ENCODE measurements around the gene ZNF581. TPM values are rescaled to one million over a fixed set of nuclear protein-coding genes. Genes with fewer than 3 reads are reported as not detected.

Gene ZNF581
- total RNA-seq, 4 donors from 2014 or later: 16.3 to 27.1 (median 20.2) TPM

GRCh38 chr19:55603115-55603514 is 40.3 kb upstream of the ZNF581 start:
- Histone ChIP-seq H3K4me3 (no peak overlapping the region), H3K4me1 (peaks cover 53% of the 10 kb centered on the region), H3K9me3 (no peaks in the 10 kb centered on the region), H3K36me3 (peaks cover 8% of the 10 kb centered on the region), H3K27me3 (no peaks in the 10 kb centered on the region), H3K27ac (no peak overlapping the region)
- DNase-seq (ENCODE audit: low spot score in 2 of 2): no peak
- WGBS: 93% methylated on average over 14 of the region's 21 CpGs
- TF ChIP-seq POLR2A (IDR thresholded peaks at IDR 0.05) (no peak), POLR2AphosphoS5 (IDR thresholded peaks at IDR 0.05) (no peak), EP300 (IDR thresholded peaks at IDR 0.05) (no peak), CTCF (IDR thresholded peaks at IDR 0.05) (no peak)

GRCh38 chr19:55603581-55604292 is 39.7 kb upstream of the ZNF581 start:
- H3K4me1 ChIP-seq: peaks cover 48% of the 10 kb centered on the region
- H3K27ac ChIP-seq: no peak overlapping the region
- no peak overlapping the region for H3K4me3 ChIP-seq
- H3K9me3 ChIP-seq: no peaks in the 10 kb centered on the region
- no peak for TF ChIP-seq POLR2A (IDR thresholded peaks at IDR 0.05)
- no peak for TF ChIP-seq EP300 (IDR thresholded peaks at IDR 0.05)
- TF ChIP-seq CTCF (IDR thresholded peaks at IDR 0.05): no peak
- TF ChIP-seq POLR2AphosphoS5 (IDR thresholded peaks at IDR 0.05): no peak
- H3K36me3 ChIP-seq: peaks cover 8% of the 10 kb centered on the region
- DNase-seq (ENCODE audit: low spot score in 2 of 2): no peak
- H3K27me3 ChIP-seq: no peaks in the 10 kb centered on the region
- 73% methylated on average over 22 of the region's 22 CpGs for WGBS

GRCh38 chr19:55605207-55605636 is 38.2 kb upstream of the ZNF581 start:
- DNase-seq (ENCODE audit: low spot score in 2 of 2): peak; percentile 96 to 99
- TF ChIP-seq POLR2AphosphoS5 (IDR thresholded peaks at IDR 0.05): peak in 2 of 3 donors; percentile 20 to 42
- no peak for TF ChIP-seq EP300 (IDR thresholded peaks at IDR 0.05)
- Histone ChIP-seq H3K4me3 (peak overlapping the region; percentile 69), H3K36me3 (peaks cover 21% of the 10 kb centered on the region), H3K9me3 (no peaks in the 10 kb centered on the region), H3K27me3 (no peaks in the 10 kb centered on the region), H3K4me1 (peaks cover 47% of the 10 kb centered on the region), H3K27ac (peak overlapping the region; percentile 81)
- WGBS: 0% methylated on average over 14 of the region's 43 CpGs

- Histone ChIP-seq H3K27me3 (no peaks in the 10 kb centered on the region), H3K4me1 (peaks cover 43% of the 10 kb centered on the region), H3K36me3 (peaks cover 27% of the 10 kb centered on the region), H3K4me3 (peak within 1 kb of the TSS; percentile 69), H3K27ac (peak within 1 kb of the TSS; percentile 81), H3K9me3 (no peaks in the 10 kb centered on the region)
- under 1% methylated on average over 19 of the region's 44 CpGs for WGBS
- no peak for TF ChIP-seq POLR2AphosphoS5 (IDR thresholded peaks at IDR 0.05)
- TF ChIP-seq POLR2A (IDR thresholded peaks at IDR 0.05): no peak
- TF ChIP-seq CTCF (IDR thresholded peaks at IDR 0.05): peak; percentile 20 to 65
- no peak for TF ChIP-seq EP300 (IDR thresholded peaks at IDR 0.05)
- peak; percentile 86 to 88 for DNase-seq (ENCODE audit: low spot score in 2 of 2)
These were observed 37.6 kb upstream of the ZNF581 start, which contains the start of gene ZNF865 for GRCh38 chr19:55605637-55606470. Gene ZNF865, plus strand, starts transcription at chr19:55605647. Its CDS starts 7,972 bp downstream, at chr19:55613619.

- Histone ChIP-seq H3K9me3 (no peaks in the 10 kb centered on the region), H3K4me1 (peaks cover 43% of the 10 kb centered on the region), H3K4me3 (peak overlapping the region; percentile 69), H3K27me3 (no peaks in the 10 kb centered on the region), H3K36me3 (peaks cover 27% of the 10 kb centered on the region), H3K27ac (no peak overlapping the region)
- no peak for DNase-seq (ENCODE audit: low spot score in 2 of 2)
- TF ChIP-seq CTCF (IDR thresholded peaks at IDR 0.05) (no peak), POLR2A (IDR thresholded peaks at IDR 0.05) (no peak), EP300 (IDR thresholded peaks at IDR 0.05) (no peak), POLR2AphosphoS5 (IDR thresholded peaks at IDR 0.05) (no peak)
- WGBS: 12% methylated on average over 12 of the region's 12 CpGs
These were observed 37.0 kb upstream of the ZNF581 start for GRCh38 chr19:55606471-55606787.

All from suprapubic skin (tissue), 4 donors.